Caco-2 (cell line): Measurements from ENCODE around the gene TMEM132D. TPM values are rescaled to one million over a fixed set of nuclear protein-coding genes. Genes with fewer than 3 reads are reported as not detected.

Experiments used
- BruUV-seq: library from RNA; stranded (reverse); fragments of 400-500 nt; replicated peaks from 2 replicates; lab custom pipeline; 2021; lab: Mats Ljungman, UMichigan
- CTCF ChIA-PET: fragments of 300-600 bp; sonication (Branson Sonifier 250); formaldehyde crosslinking; loops from one replicate; lab custom pipeline; 2022; ENCODE audit warnings: antibody characterized with exemption; lab: Charles Lee
- POLR2A ChIA-PET: fragments of 300-600 bp; sonication (Branson Sonifier 250); formaldehyde crosslinking; loops from one replicate; lab custom pipeline; 2022; ENCODE audit warnings: antibody characterized with exemption; lab: Charles Lee
- DNase-seq, 2 experiments: peaks; one replicate each; pipeline versions ENCODE4 v3.0.0 to v3.0.0-alpha.2; 2020 to 2022
- H3K27me3 ChIP-seq: replicated peaks from 2 replicates; pipeline ENCODE4 v1.6.0; 2011; ENCODE audit warnings: low read length; ENCODE audit not compliant: control insufficient read depth, insufficient read depth
- H3K36me3 ChIP-seq: 2 replicates; pipeline ENCODE4 v1.5.1; 2011; ENCODE audit warnings: low read length; ENCODE audit not compliant: control insufficient read depth, insufficient read depth
- H3K4me1 ChIP-seq: fragments of 250-450 bp; sonication (Bioruptor Pico); 2 replicates; pipeline ENCODE4 v1.5.1; 2020; ENCODE audit warnings: mild to moderate bottlenecking
- H3K4me3 ChIP-seq: 2 replicates; pipeline ENCODE4 v1.5.1; 2011; ENCODE audit warnings: low read depth, mild to moderate bottlenecking, control low read depth, low read length
- H3K9me3 ChIP-seq: fragments of 250-450 bp; sonication (Bioruptor Pico); 2 replicates; pipeline ENCODE4 v1.5.1; 2020; ENCODE audit warnings: mild to moderate bottlenecking, moderate library complexity
- H3K27ac Mint-ChIP-seq: one replicate; pipeline ENCODE4 v1.8.0; 2022; ENCODE audit warnings: mixed read lengths; ENCODE audit not compliant: unreplicated experiment
- H3K27me3 Mint-ChIP-seq: one replicate; pipeline ENCODE4 v1.8.0; 2022; ENCODE audit warnings: mixed read lengths; ENCODE audit not compliant: insufficient read depth, unreplicated experiment
- H3K36me3 Mint-ChIP-seq: one replicate; pipeline ENCODE4 v1.8.0; 2022; ENCODE audit warnings: mild to moderate bottlenecking, mixed read lengths; ENCODE audit not compliant: insufficient read depth, unreplicated experiment
- H3K4me1 Mint-ChIP-seq: one replicate; pipeline ENCODE4 v1.8.0; 2022; ENCODE audit warnings: low read depth, mixed read lengths; ENCODE audit not compliant: unreplicated experiment
- H3K4me3 Mint-ChIP-seq: one replicate; pipeline ENCODE4 v1.8.0; 2022; ENCODE audit warnings: mild to moderate bottlenecking, moderate library complexity, mixed read lengths; ENCODE audit not compliant: unreplicated experiment
- H3K9me3 Mint-ChIP-seq: one replicate; pipeline ENCODE4 v1.8.0; 2022; ENCODE audit warnings: mixed read lengths; ENCODE audit not compliant: unreplicated experiment
- intact Hi-C: fragments of 100-400 bp; cut with micrococcal nuclease; formaldehyde crosslinking; loops from one replicate; pipeline ENCODE4 v1.10.0; 2022; ENCODE audit not compliant: unreplicated experiment
- total RNA-seq: library from RNA; stranded (reverse); gene quantifications from 2 replicates; pipeline ENCODE4 v1.2.3, GENCODE V29; 2022
- TF ChIP-seq, protein P1 (sequence below), 2 experiments: fragments of 200-600 bp in 1 of 2; IDR thresholded peaks; 1 replicate in 1 of 2; 2 replicates in 1 of 2; pipeline versions ENCODE4 v1.5.1 to v1.8.0; 2011 to 2022; ENCODE audit warnings: antibody characterized with exemption in 1 of 2, control low read depth in 1 of 2, inconsistent platforms in 1 of 2, low read depth in 1 of 2, low read length in 1 of 2, mild to moderate bottlenecking in 1 of 2, moderate library complexity in 1 of 2; ENCODE audit not compliant: insufficient read depth in 1 of 2, severe bottlenecking in 1 of 2, unreplicated experiment in 1 of 2

The TMEM132D gene
- total RNA-seq, 1 experiment from 2014 or later = not detected

DNA sequence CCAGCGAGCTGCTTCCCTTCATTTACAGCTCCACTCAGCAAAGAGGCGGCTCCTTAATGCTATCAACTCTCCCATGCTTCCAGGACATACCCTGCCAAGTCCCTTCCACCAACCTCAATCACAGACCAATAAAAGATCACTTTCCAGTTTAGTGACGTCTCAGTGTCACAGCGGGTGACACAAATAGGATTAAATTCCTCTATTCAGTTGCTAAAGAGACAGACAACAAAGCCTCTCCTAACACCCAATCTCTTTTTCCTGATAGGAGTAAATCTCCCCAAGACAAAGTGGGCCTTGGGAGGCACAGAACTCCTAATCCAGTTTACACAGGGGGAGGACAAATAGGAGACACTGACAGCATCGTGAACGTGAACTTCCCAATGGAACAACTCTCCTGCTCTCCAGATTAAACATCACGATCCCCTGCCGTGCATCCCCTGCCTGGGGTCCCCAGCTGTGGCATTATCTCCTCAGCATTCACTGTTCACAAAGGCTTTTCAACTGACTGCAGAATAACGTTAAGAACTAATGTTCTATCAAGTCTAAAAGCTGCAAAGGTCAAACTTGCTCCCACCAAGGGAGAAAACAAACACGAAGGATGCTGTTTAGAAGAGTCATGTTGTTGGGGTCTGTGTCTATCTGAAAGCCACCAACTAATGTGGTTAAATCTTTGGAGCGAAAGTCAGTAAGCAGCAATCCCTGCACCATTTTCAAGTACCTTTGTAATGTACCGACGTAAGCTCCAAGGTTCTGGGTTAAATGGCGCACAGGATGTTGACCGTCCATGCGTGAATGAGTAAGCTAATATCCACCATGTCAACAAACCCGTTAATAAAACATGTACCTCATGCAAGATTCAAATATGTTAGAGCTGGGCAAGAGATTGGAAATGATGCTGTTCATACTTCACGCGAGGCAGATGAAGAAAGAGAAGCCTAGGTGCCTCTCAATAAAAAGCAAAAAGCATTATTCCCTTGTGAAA, 31.5 kb downstream of the TMEM132D start:
- no peak for DNase-seq
- POLR2A ChIA-PET = no interaction called here
- H3K9me3 ChIP-seq = no peaks in the 10 kb centered on the region
- no peaks in the 10 kb centered on the region for H3K36me3 ChIP-seq
- Mint-ChIP-seq H3K4me1 (no peaks in the 10 kb centered on the region), H3K27ac (no peak overlapping the region), H3K4me3 (no peak overlapping the region), H3K36me3 (no peaks in the 10 kb centered on the region), H3K27me3 (peaks cover 5% of the 10 kb centered on the region), H3K9me3 (peaks cover 19% of the 10 kb centered on the region)
- no TSS peak for BruUV-seq
- H3K4me1 ChIP-seq = no peaks in the 10 kb centered on the region
- TF ChIP-seq, protein P1, sequence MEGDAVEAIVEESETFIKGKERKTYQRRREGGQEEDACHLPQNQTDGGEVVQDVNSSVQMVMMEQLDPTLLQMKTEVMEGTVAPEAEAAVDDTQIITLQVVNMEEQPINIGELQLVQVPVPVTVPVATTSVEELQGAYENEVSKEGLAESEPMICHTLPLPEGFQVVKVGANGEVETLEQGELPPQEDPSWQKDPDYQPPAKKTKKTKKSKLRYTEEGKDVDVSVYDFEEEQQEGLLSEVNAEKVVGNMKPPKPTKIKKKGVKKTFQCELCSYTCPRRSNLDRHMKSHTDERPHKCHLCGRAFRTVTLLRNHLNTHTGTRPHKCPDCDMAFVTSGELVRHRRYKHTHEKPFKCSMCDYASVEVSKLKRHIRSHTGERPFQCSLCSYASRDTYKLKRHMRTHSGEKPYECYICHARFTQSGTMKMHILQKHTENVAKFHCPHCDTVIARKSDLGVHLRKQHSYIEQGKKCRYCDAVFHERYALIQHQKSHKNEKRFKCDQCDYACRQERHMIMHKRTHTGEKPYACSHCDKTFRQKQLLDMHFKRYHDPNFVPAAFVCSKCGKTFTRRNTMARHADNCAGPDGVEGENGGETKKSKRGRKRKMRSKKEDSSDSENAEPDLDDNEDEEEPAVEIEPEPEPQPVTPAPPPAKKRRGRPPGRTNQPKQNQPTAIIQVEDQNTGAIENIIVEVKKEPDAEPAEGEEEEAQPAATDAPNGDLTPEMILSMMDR (IDR thresholded peaks at IDR 0.05; ENCODE audit: insufficient read depth in 1 of 2, low read depth in 1 of 2, low read length in 1 of 2, severe bottlenecking in 1 of 2, unreplicated experiment in 1 of 2) = no peak
- no peaks in the 10 kb centered on the region for H3K27me3 ChIP-seq
- no peak overlapping the region for H3K4me3 ChIP-seq
- CTCF ChIA-PET = no interaction called here
- intact Hi-C loops = no loop called here

DNA sequence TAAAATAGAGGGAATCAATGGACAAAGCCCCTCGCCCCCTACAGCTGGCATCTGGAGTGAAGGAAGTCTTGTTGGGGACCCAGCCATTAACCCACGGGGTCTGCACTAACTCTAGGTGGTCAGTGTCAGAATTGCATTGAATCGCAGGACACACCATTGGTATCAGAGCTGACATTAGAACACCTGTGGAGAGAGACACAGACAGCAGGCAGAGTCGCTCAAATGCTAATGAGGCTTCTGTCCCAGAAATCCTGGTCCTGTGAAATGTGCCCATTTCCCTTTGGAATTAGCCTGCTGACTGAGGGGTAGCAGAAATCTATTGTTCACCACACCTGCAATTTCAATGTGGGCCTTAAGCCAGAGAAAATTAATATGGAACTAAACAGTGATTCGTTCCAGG, 33.0 kb downstream of the TMEM132D start:
- Mint-ChIP-seq H3K4me3 (no peak overlapping the region), H3K27me3 (peaks cover 4% of the 10 kb centered on the region), H3K9me3 (peaks cover 9% of the 10 kb centered on the region), H3K27ac (no peak overlapping the region), H3K4me1 (no peaks in the 10 kb centered on the region), H3K36me3 (no peaks in the 10 kb centered on the region)
- no peak overlapping the region for H3K4me3 ChIP-seq
- H3K9me3 ChIP-seq = no peaks in the 10 kb centered on the region
- intact Hi-C loops = no loop called here
- no peaks in the 10 kb centered on the region for H3K36me3 ChIP-seq
- no peak for DNase-seq
- H3K4me1 ChIP-seq = no peaks in the 10 kb centered on the region
- TF ChIP-seq, protein P1 (IDR thresholded peaks at IDR 0.05; ENCODE audit: insufficient read depth in 1 of 2, low read depth in 1 of 2, low read length in 1 of 2, severe bottlenecking in 1 of 2, unreplicated experiment in 1 of 2) = no peak
- CTCF ChIA-PET = no interaction called here
- no TSS peak for BruUV-seq
- POLR2A ChIA-PET = no interaction called here
- H3K27me3 ChIP-seq = no peaks in the 10 kb centered on the region

DNA sequence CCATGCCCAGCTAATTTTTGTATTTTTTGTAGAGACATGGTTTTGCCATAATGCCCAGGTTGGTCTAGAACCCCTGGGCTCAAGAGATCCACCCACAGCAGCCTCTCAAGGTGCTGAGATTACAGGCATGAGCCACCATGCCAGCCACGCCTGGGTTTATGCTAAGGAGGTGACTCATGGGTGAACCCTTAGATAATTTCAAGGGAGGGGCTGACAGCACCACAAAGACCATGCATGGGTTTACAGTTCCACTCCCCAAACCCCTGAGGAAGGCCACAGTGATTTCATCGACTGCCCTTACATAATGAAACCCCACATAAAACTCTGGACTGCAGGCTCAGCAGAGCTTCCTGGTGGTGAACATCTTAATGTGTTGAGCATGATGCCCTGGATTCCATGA, 33.7 kb downstream of the TMEM132D start:
- no TSS peak for BruUV-seq

More for the DNA sequence above, 33.7 kb downstream of the TMEM132D start:
- H3K27ac Mint-ChIP-seq = no peak overlapping the region
- TF ChIP-seq, protein P1 (IDR thresholded peaks at IDR 0.05; ENCODE audit: insufficient read depth in 1 of 2, low read depth in 1 of 2, low read length in 1 of 2, severe bottlenecking in 1 of 2, unreplicated experiment in 1 of 2) = no peak
- CTCF ChIA-PET = no interaction called here
- H3K4me1 Mint-ChIP-seq = no peaks in the 10 kb centered on the region
- POLR2A ChIA-PET = no interaction called here
- H3K36me3 ChIP-seq = no peaks in the 10 kb centered on the region
- intact Hi-C loops = no loop called here
- no peak overlapping the region for H3K4me3 Mint-ChIP-seq
- no peaks in the 10 kb centered on the region for H3K27me3 ChIP-seq
- no peaks in the 10 kb centered on the region for H3K4me1 ChIP-seq
- no peak for DNase-seq
- no peak overlapping the region for H3K4me3 ChIP-seq
- H3K9me3 ChIP-seq = no peaks in the 10 kb centered on the region
- H3K36me3 Mint-ChIP-seq = no peaks in the 10 kb centered on the region
- H3K27me3 Mint-ChIP-seq = no peaks in the 10 kb centered on the region
- peaks cover 8% of the 10 kb centered on the region for H3K9me3 Mint-ChIP-seq
